Measurements from ENCODE around the gene CISTR.
A peak's percentile ranks its signal among the peaks of the same experiment; 100 is the strongest.
"Not testable (repeated sequence)": the region's sequence is repeated elsewhere in the genome, so short reads cannot be mapped to it uniquely, and the experiment has no call there.

Gene CISTR

DNA sequence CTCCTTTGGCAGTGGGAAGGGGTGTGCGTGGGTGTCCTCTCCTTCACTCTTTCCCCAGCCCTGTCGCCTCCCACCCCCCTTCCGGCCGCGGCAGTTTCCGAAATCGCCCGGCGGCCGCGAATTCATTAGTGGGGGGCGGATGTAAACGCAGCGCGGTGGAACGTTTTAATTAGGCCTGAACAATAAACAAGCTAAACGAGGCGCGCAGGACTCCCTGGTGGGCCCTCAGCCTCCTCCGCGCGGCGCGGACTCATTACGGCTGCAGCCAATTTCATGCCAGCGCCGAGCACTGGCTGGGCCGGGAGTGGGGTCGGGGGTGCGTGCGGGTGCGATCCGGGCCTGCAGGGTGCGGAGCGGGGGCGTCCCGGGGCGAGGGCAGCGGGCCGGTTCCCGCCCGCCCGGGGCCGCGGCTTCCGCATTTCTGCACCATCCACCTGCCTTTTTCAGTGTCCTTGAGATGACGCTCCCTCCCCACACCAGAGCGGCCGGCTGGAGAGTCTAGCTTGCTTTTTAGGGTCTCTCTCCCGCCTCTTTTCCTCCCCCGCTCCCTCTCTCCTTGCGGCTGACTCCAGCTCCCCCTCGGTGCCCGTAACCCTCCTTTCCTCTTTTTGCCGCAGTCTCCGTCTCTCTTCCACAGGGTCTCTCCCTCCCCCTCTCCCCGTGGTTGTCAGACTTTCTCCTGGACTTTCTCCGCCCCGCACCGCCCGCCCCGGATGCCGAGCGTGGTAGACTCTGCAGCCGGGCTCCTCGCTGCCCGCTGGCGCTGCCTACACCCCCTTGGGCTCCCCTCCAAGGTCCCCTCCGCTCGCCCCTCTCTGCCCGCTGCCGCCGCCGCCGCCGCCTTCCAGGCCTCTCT lies at the start of gene CISTR:
CISTR (minus strand) TSS at position 644 of the 856 bp plus-strand sequence.
- no peak for DNase-seq (ENCODE audit: extremely low read depth in 1 of 2, low read depth in 1 of 2)

DNA sequence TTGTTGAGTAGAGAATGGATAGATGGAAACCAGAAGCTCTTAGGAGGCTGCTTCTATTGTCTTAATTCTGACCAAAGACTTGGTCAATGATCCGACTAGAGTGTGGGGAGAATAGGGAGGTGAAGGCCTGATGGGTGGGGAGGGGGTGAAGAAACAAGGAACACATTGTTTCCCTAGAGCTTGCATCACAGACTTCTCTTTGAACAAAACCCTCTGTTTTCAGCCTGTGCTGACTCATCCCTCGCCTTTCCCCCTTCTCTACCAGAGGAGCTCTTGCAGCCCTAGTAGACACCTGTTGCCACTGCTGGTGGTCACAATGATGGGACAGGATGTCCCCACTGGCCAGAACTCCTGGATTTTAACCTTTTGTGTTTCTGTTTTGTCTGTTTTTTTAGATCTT lies 46.8 kb upstream of the CISTR start:
- DNase-seq (ENCODE audit: extremely low read depth in 1 of 2, low read depth in 1 of 2), result no peak

DNA sequence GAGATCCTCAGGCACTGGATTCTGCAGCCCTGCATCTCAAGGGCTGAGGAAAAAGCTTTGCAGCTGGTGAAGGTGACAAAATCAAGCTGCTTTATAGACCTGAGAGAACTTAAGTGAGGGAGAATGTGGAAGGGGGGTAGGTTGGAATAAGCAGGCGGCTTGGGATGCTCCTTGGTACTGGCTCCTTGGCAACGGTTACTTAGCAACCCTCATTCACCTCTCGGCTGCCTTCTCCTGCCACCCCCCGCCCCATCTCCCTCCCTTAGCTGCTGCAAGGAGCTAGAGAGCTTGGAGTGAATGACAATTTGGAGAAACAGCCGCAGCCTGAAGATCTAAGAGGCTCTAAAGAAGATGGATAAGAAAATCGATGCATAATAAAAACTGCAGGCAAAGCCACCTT lies 44.1 kb upstream of the CISTR start:
- no peak for DNase-seq (ENCODE audit: extremely low read depth in 1 of 2, low read depth in 1 of 2)

DNA sequence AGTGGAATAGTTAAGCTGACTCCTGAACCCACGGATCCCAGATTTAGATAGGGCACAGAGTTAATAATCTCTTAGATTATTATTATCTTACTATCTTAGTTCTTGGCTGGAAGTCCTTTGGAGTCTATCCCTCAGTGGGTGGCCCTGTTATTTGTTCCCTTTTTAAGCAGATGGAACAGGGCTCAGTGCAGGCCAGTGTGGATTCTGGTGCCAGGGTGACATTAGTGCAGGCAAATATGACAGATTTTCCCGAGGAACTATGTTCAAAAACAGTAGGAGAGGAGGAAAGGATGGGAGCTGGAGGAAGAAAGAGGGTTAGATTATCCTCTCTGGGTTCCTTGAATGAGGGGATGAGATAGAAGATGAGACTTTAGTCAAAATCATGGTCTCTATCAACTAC lies 41.4 kb upstream of the CISTR start:
- no peak for DNase-seq (ENCODE audit: extremely low read depth in 1 of 2, low read depth in 1 of 2)

DNA sequence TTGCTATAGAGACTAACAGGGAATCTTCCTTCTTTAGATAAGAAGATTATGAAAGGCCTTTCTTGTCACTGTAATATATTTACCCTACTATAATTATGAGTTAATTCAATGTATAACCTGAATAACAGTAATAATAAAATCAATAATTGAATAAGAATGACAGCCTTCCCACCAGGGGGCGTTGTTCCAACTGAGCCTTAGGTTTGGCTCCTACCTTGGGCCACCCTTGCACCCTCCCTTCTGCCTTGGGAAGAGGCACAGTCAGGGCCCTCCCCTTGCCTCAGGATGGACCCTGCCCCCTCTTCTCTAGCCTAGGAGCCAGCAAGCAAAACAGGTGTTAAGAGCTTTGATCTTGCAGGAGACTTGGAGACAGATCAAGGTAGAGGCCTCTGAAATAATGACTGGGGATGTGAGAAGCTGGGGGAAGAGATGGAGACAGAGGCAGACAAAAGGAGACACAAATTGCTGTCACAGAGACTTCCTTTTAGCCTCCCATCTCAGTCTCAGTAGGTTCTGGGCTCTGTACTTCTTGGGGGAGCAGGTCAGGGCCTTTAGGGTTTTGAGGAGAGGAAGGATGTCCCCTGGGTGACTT lies 40.1 kb upstream of the CISTR start:
- DNase-seq (ENCODE audit: extremely low read depth in 1 of 2, low read depth in 1 of 2), result peak in 1 of 2 donors; percentile 1

- DNase-seq (ENCODE audit: extremely low read depth in 1 of 2, low read depth in 1 of 2), result no peak
These were observed 37.8 kb upstream of the CISTR start for GRCh38 chr12:53789570-53789969.

GRCh38 chr12:53788892-53789291 lies 37.1 kb upstream of the CISTR start:
- no peak for DNase-seq (ENCODE audit: extremely low read depth in 1 of 2, low read depth in 1 of 2)

- DNase-seq (ENCODE audit: extremely low read depth in 1 of 2, low read depth in 1 of 2), result no peak
These were observed 34.6 kb upstream of the CISTR start for GRCh38 chr12:53786411-53786810.

- no peak for DNase-seq (ENCODE audit: extremely low read depth in 1 of 2, low read depth in 1 of 2)
These were observed 33.4 kb upstream of the CISTR start for GRCh38 chr12:53785161-53785560.

- DNase-seq (ENCODE audit: extremely low read depth in 1 of 2, low read depth in 1 of 2), result no peak
These were observed 30.4 kb upstream of the CISTR start for GRCh38 chr12:53782093-53782703.

GRCh38 chr12:53781228-53781801 lies 29.5 kb upstream of the CISTR start:
- DNase-seq (ENCODE audit: extremely low read depth in 1 of 2, low read depth in 1 of 2), result no peak

DNA sequence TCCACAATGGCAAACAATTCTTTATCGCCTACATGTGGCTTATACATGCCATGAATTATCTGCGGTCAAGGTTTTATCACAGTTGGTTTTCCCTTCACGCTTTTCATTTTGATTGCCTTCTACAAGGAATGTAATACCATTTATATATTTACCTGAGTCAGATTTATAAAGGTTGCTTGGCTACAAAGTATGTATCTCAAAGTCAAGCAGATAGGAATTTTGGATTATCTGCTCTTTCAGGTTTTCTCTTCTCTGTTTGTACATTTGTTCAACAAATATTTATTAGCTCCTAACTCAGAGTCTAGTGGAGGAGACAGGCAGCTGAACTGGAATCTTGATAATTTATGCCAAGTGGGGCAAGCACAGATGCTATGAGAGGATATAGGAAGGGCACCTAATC lies 28.5 kb upstream of the CISTR start:
- DNase-seq (ENCODE audit: extremely low read depth in 1 of 2, low read depth in 1 of 2), result no peak

DNA sequence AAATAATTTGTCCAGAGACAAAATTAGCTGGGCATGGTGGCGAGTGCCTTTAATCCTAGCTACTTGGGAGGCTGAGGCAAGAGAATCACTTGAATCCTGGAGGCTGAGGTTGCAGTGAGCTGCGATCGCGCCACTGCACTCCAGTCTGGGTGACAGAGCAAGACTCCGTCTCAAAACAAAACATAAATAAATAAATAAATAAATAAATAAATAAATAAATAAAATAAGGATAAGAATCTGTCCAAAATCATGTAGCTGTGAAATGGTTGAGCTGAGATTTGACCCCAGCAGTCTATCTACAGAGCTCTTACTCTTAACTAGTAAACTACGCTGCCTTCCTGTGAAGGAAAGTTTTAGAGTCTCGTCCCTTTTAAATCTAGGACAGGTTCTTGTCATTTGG lies 27.9 kb upstream of the CISTR start:
- not testable (repeated sequence) for DNase-seq (ENCODE audit: extremely low read depth in 1 of 2, low read depth in 1 of 2)

- DNase-seq (ENCODE audit: extremely low read depth in 1 of 2, low read depth in 1 of 2), result no peak
These were observed 26.3 kb upstream of the CISTR start for GRCh38 chr12:53777936-53778644.

DNA sequence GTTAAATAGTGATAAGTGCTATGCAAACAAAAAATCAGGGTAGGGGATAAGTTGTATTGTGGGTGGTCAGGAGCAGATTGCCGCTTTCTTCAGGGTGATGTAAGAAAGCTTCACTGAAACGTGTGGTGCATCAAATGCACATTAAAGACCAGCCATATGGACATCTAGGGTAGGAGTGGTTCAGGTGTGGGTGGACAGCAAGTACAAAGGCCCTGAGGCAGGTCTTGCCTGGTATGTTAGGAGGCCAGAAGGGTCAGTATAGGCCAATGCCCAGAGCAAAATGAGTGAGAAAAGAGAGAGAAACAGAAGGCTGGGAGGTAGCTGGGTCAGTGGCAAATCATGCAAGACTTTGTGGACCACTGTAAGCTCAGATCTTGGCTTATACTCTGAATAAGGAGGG lies 25.6 kb upstream of the CISTR start:
- no peak for DNase-seq (ENCODE audit: extremely low read depth in 1 of 2, low read depth in 1 of 2)

GRCh38 chr12:53776872-53777271 lies 25.1 kb upstream of the CISTR start:
- no peak for DNase-seq (ENCODE audit: extremely low read depth in 1 of 2, low read depth in 1 of 2)

- DNase-seq (ENCODE audit: extremely low read depth in 1 of 2, low read depth in 1 of 2), result no peak
These were observed 23.8 kb upstream of the CISTR start for GRCh38 chr12:53775478-53776145.

DNA sequence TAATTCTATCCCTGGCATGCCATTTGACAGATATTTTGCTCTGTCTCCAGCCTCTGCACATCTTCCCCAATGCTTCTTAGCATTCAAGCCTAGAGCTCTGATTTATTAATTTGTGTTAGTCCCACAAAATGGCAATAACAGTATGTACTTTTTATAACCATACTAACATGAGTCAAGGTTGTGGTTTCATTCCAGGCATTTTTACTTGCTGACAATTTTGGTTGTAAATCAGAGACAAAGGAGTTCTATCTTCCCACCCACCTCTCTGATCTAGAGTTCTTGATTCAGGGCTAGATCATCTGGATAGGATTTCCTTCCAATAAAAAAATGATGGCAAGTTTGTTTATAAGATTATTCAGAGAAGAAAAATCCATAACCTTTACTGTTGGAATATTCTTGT lies 18.5 kb upstream of the CISTR start:
- no peak for DNase-seq (ENCODE audit: extremely low read depth in 1 of 2, low read depth in 1 of 2)

- DNase-seq (ENCODE audit: extremely low read depth in 1 of 2, low read depth in 1 of 2), result no peak
These were observed 17.2 kb upstream of the CISTR start for GRCh38 chr12:53768976-53769375.

DNA sequence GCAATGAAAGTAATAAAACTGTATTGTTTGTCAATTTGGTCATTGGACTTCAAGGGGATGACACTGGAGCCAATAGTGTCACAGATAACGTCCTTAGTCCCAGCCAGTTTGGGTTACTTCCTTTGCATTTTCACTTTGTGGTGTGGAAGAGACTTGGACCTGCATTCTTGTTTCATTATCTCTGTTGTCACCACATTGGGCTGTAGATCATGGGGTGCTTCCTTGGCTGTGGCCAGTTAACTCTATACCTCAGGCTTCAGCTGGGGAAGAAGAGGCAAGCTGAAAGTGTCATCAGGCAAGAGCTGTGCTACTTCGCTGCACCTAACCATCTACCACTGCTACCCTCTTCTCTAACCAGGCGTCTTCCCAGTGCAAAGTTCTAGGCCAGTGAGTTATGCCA lies 15.1 kb upstream of the CISTR start:
- DNase-seq (ENCODE audit: extremely low read depth in 1 of 2, low read depth in 1 of 2), result no peak

GRCh38 chr12:53765891-53766290 lies 14.1 kb upstream of the CISTR start:
- no peak for DNase-seq (ENCODE audit: extremely low read depth in 1 of 2, low read depth in 1 of 2)

Measured in stimulated activated CD8-positive, alpha-beta memory T cell treated with anti-CD3 and anti-CD28 coated beads, Interleukin-7, amount 100 ng/mL, for 48 hours (primary cell).